GM23338 (cell line): ENCODE results near the gene PYCR2. TPM values are rescaled to one million over a fixed set of nuclear protein-coding genes. Genes with fewer than 3 reads are reported as not detected.

Experiments
- ATAC-seq: fragments of 200-7000 bp; cut with Tn5 transposase; 3 replicates; pipeline ENCODE4 v1.9.1; 2020
- DNase-seq: peaks from one replicate; pipeline ENCODE4 v3.0.0-alpha.2; 2015; ENCODE audit warnings: low spot score
- H2AFZ ChIP-seq: fragments of 200-600 bp; sonication (generic); 2 replicates; pipeline ENCODE4 v1.8.0; 2016; ENCODE audit warnings: antibody characterized with exemption, mild to moderate bottlenecking, moderate library complexity
- H3F3A ChIP-seq: fragments of 200-600 bp; sonication (generic); replicated peaks from 2 replicates; pipeline ENCODE4 v1.8.0; 2017; ENCODE audit warnings: antibody characterized with exemption, mixed run types, low read depth
- H3K27ac ChIP-seq: fragments of 200-600 bp; sonication (generic); 2 replicates; pipeline ENCODE4 v1.6.1; 2016; ENCODE audit warnings: low read depth
- H3K27me3 ChIP-seq: fragments of 200-600 bp; sonication (generic); 2 replicates; pipeline ENCODE4 v1.8.0; 2016; ENCODE audit warnings: mild to moderate bottlenecking, mixed run types, moderate library complexity; ENCODE audit not compliant: insufficient read depth
- H3K36me3 ChIP-seq: fragments of 200-600 bp; sonication (generic); 2 replicates; pipeline ENCODE4 v1.8.0; 2016; ENCODE audit warnings: mild to moderate bottlenecking; ENCODE audit not compliant: insufficient read depth
- H3K4me1 ChIP-seq: fragments of 200-600 bp; sonication (generic); 2 replicates; pipeline ENCODE4 v1.8.0; 2016; ENCODE audit warnings: mild to moderate bottlenecking, moderate library complexity; ENCODE audit not compliant: insufficient read depth
- H3K4me2 ChIP-seq: fragments of 200-600 bp; sonication (generic); 2 replicates; pipeline ENCODE4 v1.7.1; 2017; ENCODE audit warnings: mixed run types
- H3K4me3 ChIP-seq: fragments of 200-600 bp; sonication (generic); 2 replicates; pipeline ENCODE4 v1.6.1; 2016; ENCODE audit warnings: mixed run types
- H3K79me2 ChIP-seq: fragments of 200-600 bp; sonication (generic); replicated peaks from 2 replicates; pipeline ENCODE4 v1.8.0; 2017; ENCODE audit warnings: mild to moderate bottlenecking; ENCODE audit not compliant: insufficient read depth
- H3K9me2 ChIP-seq: fragments of 200-600 bp; sonication (generic); 2 replicates; pipeline ENCODE4 v1.8.0; 2017; ENCODE audit not compliant: insufficient read depth
- H4K20me1 ChIP-seq: fragments of 200-600 bp; sonication (generic); replicated peaks from 2 replicates; pipeline ENCODE4 v1.8.0; 2017; ENCODE audit warnings: mild to moderate bottlenecking; ENCODE audit not compliant: insufficient read depth
- H3K27ac Mint-ChIP-seq: 2 replicates; pipeline ENCODE4 v1.8.0; 2020; ENCODE audit warnings: inconsistent platforms, mild to moderate bottlenecking, moderate library complexity, mixed read lengths
- H3K27me3 Mint-ChIP-seq: 3 replicates; pipeline ENCODE4 v1.8.0; 2022; ENCODE audit warnings: low read depth, mild to moderate bottlenecking, moderate library complexity, mixed read lengths, inconsistent platforms; ENCODE audit not compliant: insufficient read depth, poor library complexity
- H3K36me3 Mint-ChIP-seq: 3 replicates; pipeline ENCODE4 v1.8.0; 2021; ENCODE audit warnings: low read depth, mild to moderate bottlenecking, inconsistent platforms, moderate library complexity, mixed read lengths
- H3K4me1 Mint-ChIP-seq: 3 replicates; pipeline ENCODE4 v1.8.0; 2020; ENCODE audit warnings: mild to moderate bottlenecking, inconsistent platforms, mixed read lengths
- H3K4me3 Mint-ChIP-seq: 3 replicates; pipeline ENCODE4 v1.8.0; 2021; ENCODE audit warnings: moderate library complexity, mild to moderate bottlenecking, inconsistent platforms, mixed read lengths
- H3K9me3 Mint-ChIP-seq: 3 replicates; pipeline ENCODE4 v1.8.0; 2020; ENCODE audit warnings: moderate library complexity, mild to moderate bottlenecking, inconsistent platforms, mixed read lengths
- ETS1 ChIP-seq: IDR thresholded peaks from 2 replicates; pipeline ENCODE4 v1.6.1; 2016; ENCODE audit warnings: antibody characterized with exemption
- EZH2 ChIP-seq: fragments of 200-600 bp; sonication (generic); IDR thresholded peaks from one replicate; pipeline ENCODE4 v1.8.0; 2017; ENCODE audit warnings: antibody characterized with exemption, mild to moderate bottlenecking, low read depth; ENCODE audit not compliant: unreplicated experiment
- EZH2phosphoT487 ChIP-seq: fragments of 200-600 bp; sonication (generic); IDR thresholded peaks from one replicate; pipeline ENCODE4 v1.8.1; 2018; ENCODE audit warnings: antibody characterized with exemption; ENCODE audit not compliant: unreplicated experiment
- JUNB ChIP-seq: IDR thresholded peaks from one replicate; pipeline ENCODE4 v1.6.1; 2016; ENCODE audit warnings: antibody characterized with exemption; ENCODE audit not compliant: unreplicated experiment
- NANOG ChIP-seq: IDR thresholded peaks from 2 replicates; pipeline ENCODE4 v1.6.1; 2016; ENCODE audit warnings: antibody characterized with exemption, borderline replicate concordance
- POLR2AphosphoS5 ChIP-seq: IDR thresholded peaks from 2 replicates; pipeline ENCODE4 v1.6.1; 2016; ENCODE audit warnings: antibody characterized with exemption, low read depth
- STAT1 ChIP-seq: IDR thresholded peaks from one replicate; pipeline ENCODE4 v1.6.1; 2016; ENCODE audit warnings: antibody characterized with exemption; ENCODE audit not compliant: unreplicated experiment
- ZNF331 ChIP-seq: fragments of 250-450 bp; sonication (Bioruptor Pico); IDR thresholded peaks from 2 replicates; pipeline ENCODE4 v1.5.0; 2020; ENCODE audit warnings: low read depth, mild to moderate bottlenecking, moderate library complexity
- ZNF462 ChIP-seq: fragments of 250-450 bp; sonication (Bioruptor Pico); IDR thresholded peaks from 2 replicates; pipeline ENCODE4 v1.5.0; 2020; ENCODE audit warnings: mild to moderate bottlenecking, moderate library complexity
- polyA plus RNA-seq: library from polyadenylated mRNA; unstranded; fragments of >200 nt; fragmentation: Nextera tagmentation; extraction: Ambion mirVana; gene quantifications from 2 replicates; pipeline ENCODE4 v1.2.1, GENCODE V29; 2016
- total RNA-seq: library from RNA; depleted of rRNA; stranded (reverse); fragments of >200 nt; shearing (Covaris generic); gene quantifications from 2 replicates; pipeline ENCODE4 v1.2.3, GENCODE V29; 2014
- TF ChIP-seq, protein P1 (sequence below): IDR thresholded peaks from one replicate; pipeline ENCODE4 v1.6.1; 2018; ENCODE audit warnings: antibody characterized with exemption; ENCODE audit not compliant: unreplicated experiment
- TF ChIP-seq, protein P2 (sequence below), 2 experiments: fragments of 200-600 bp in 1 of 2; sonication (generic) in 1 of 2; conservative IDR thresholded peaks; 2 replicates each; pipeline versions ENCODE4 v1.5.1 to v1.6.1; 2016 to 2017; ENCODE audit warnings: antibody characterized with exemption in 2 of 2, low read depth in 2 of 2, mild to moderate bottlenecking in 2 of 2, moderate library complexity in 1 of 2

Gene PYCR2
- total and polyA plus RNA-seq, 2 experiments from 2014 or later: 89.1 to 109 TPM

DNA sequence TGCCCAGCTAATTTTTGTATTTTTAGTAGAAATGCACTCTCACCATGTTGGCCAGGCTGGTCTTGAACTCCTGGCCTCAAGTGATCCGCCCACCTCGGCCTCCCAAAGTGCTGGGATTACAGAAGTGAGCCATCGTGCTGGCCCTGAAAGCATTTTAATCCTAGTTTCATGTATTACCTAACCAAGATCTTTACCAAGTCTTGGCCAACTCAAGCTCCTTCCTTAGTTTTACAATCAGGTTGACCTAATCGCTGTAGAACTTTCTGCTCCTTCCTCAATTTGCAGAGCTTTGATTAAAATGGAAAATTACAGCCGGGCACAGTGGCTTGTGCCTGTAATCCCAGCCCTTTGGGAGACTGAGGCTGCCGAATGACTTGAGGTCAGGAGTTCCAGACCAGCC is 38.7 kb downstream of the PYCR2 start:
- no peak overlapping the region for H3K4me3 ChIP-seq
- peaks cover 28% of the 10 kb centered on the region for H3K27me3 Mint-ChIP-seq
- ATAC-seq (no peak), DNase-seq (no peak)
- H3K27me3 ChIP-seq: no peaks in the 10 kb centered on the region
- H3K27ac Mint-ChIP-seq: no peak overlapping the region
- H2AFZ ChIP-seq: no peak overlapping the region
- peaks cover 4% of the 10 kb centered on the region for H4K20me1 ChIP-seq
- H3K36me3 Mint-ChIP-seq: no peaks in the 10 kb centered on the region; the same call in 2 of the 3 replicates
- H3K4me3 Mint-ChIP-seq: no peak overlapping the region
- no peaks in the 10 kb centered on the region for H3K9me3 Mint-ChIP-seq
- H3K27ac ChIP-seq: no peak overlapping the region
- no peaks in the 10 kb centered on the region for H3K36me3 ChIP-seq
- H3K4me1 Mint-ChIP-seq: peaks cover 45% of the 10 kb centered on the region
- H3K4me1 ChIP-seq: peaks cover 33% of the 10 kb centered on the region
- peaks cover 18% of the 10 kb centered on the region for H3F3A ChIP-seq
- H3K4me2 ChIP-seq: no peak overlapping the region
- peaks cover 26% of the 10 kb centered on the region for H3K79me2 ChIP-seq
- H3K9me2 ChIP-seq: no peaks in the 10 kb centered on the region
- TF ChIP-seq, protein P1, sequence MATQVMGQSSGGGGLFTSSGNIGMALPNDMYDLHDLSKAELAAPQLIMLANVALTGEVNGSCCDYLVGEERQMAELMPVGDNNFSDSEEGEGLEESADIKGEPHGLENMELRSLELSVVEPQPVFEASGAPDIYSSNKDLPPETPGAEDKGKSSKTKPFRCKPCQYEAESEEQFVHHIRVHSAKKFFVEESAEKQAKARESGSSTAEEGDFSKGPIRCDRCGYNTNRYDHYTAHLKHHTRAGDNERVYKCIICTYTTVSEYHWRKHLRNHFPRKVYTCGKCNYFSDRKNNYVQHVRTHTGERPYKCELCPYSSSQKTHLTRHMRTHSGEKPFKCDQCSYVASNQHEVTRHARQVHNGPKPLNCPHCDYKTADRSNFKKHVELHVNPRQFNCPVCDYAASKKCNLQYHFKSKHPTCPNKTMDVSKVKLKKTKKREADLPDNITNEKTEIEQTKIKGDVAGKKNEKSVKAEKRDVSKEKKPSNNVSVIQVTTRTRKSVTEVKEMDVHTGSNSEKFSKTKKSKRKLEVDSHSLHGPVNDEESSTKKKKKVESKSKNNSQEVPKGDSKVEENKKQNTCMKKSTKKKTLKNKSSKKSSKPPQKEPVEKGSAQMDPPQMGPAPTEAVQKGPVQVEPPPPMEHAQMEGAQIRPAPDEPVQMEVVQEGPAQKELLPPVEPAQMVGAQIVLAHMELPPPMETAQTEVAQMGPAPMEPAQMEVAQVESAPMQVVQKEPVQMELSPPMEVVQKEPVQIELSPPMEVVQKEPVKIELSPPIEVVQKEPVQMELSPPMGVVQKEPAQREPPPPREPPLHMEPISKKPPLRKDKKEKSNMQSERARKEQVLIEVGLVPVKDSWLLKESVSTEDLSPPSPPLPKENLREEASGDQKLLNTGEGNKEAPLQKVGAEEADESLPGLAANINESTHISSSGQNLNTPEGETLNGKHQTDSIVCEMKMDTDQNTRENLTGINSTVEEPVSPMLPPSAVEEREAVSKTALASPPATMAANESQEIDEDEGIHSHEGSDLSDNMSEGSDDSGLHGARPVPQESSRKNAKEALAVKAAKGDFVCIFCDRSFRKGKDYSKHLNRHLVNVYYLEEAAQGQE: no peak
- TF ChIP-seq ETS1 (no peak), JUNB (no peak), POLR2AphosphoS5 (no peak), ZNF462 (CRISPR knock-in tag) (no peak), ZNF331 (CRISPR knock-in tag) (no peak), NANOG (no peak), EZH2 (no peak), EZH2phosphoT487 (no peak), STAT1 (no peak)
- TF ChIP-seq, protein P2, sequence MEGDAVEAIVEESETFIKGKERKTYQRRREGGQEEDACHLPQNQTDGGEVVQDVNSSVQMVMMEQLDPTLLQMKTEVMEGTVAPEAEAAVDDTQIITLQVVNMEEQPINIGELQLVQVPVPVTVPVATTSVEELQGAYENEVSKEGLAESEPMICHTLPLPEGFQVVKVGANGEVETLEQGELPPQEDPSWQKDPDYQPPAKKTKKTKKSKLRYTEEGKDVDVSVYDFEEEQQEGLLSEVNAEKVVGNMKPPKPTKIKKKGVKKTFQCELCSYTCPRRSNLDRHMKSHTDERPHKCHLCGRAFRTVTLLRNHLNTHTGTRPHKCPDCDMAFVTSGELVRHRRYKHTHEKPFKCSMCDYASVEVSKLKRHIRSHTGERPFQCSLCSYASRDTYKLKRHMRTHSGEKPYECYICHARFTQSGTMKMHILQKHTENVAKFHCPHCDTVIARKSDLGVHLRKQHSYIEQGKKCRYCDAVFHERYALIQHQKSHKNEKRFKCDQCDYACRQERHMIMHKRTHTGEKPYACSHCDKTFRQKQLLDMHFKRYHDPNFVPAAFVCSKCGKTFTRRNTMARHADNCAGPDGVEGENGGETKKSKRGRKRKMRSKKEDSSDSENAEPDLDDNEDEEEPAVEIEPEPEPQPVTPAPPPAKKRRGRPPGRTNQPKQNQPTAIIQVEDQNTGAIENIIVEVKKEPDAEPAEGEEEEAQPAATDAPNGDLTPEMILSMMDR (conservative IDR thresholded peaks at IDR 0.05; ENCODE audit: low read depth in 2 of 2): no peak
